GM18498 (cell line): ENCODE measurements around the gene PDE4B.
"Not testable (repeated sequence)": the region's sequence is repeated elsewhere in the genome, so short reads cannot be mapped to it uniquely, and the experiment has no call there.

Experiments used
- ATAC-seq: cut with Tn5 transposase; IDR thresholded peaks from one replicate; pipeline ENCODE4 v1.9.1; 2021; ENCODE audit warnings: mild to moderate bottlenecking, moderate library complexity; ENCODE audit not compliant: unreplicated experiment

Gene PDE4B

GRCh38 chr1:66112744-66113400, 320.2 kb downstream of the PDE4B start:
- ATAC-seq = no peak

- no peak for ATAC-seq
Observed at GRCh38 chr1:66119148-66119547, 326.5 kb downstream of the PDE4B start.

GRCh38 chr1:66124670-66125069, 332.0 kb downstream of the PDE4B start:
- ATAC-seq = no peak

- ATAC-seq = not testable (repeated sequence)
Observed at GRCh38 chr1:66128641-66129040, 335.9 kb downstream of the PDE4B start.

- no peak for ATAC-seq
Observed at GRCh38 chr1:66132324-66132723, 339.6 kb downstream of the PDE4B start.

- no peak for ATAC-seq
Observed at GRCh38 chr1:66134004-66134403, 341.3 kb downstream of the PDE4B start.

GRCh38 chr1:66135161-66135560, 342.5 kb downstream of the PDE4B start:
- ATAC-seq = no peak

- not testable (repeated sequence) for ATAC-seq
Observed at GRCh38 chr1:66136423-66136822, 343.7 kb downstream of the PDE4B start.

- no peak for ATAC-seq
Observed at GRCh38 chr1:66137235-66137634, 344.5 kb downstream of the PDE4B start.

- no peak for ATAC-seq
Observed at GRCh38 chr1:66138613-66139012, 345.9 kb downstream of the PDE4B start.

GRCh38 chr1:66140072-66140471, 347.4 kb downstream of the PDE4B start:
- no peak for ATAC-seq

- ATAC-seq = no peak
Observed at GRCh38 chr1:66143651-66144050, 351.0 kb downstream of the PDE4B start.

- ATAC-seq = no peak
Observed at GRCh38 chr1:66147226-66147835, 354.6 kb downstream of the PDE4B start.

GRCh38 chr1:66152034-66152433, 359.3 kb downstream of the PDE4B start:
- no peak for ATAC-seq

GRCh38 chr1:66154394-66154793, 361.7 kb downstream of the PDE4B start:
- no peak for ATAC-seq

- no peak for ATAC-seq
Observed at GRCh38 chr1:66156144-66156543, 363.4 kb downstream of the PDE4B start.

- no peak for ATAC-seq
Observed at GRCh38 chr1:66159800-66160199, 367.1 kb downstream of the PDE4B start.

GRCh38 chr1:66160719-66161118, 368.0 kb downstream of the PDE4B start:
- no peak for ATAC-seq

- ATAC-seq = no peak
Observed at GRCh38 chr1:66166753-66167152, 374.1 kb downstream of the PDE4B start.

- ATAC-seq = no peak
Observed at GRCh38 chr1:66167267-66167666, 374.6 kb downstream of the PDE4B start.

- ATAC-seq = no peak
Observed at GRCh38 chr1:66168467-66168887, 375.8 kb downstream of the PDE4B start.

GRCh38 chr1:66168948-66169671, 376.4 kb downstream of the PDE4B start:
- ATAC-seq = no peak
